Keratinocyte (primary cell): ENCODE results near the gene SUN2. TPM values are rescaled to one million over a fixed set of nuclear protein-coding genes. Genes with fewer than 3 reads are reported as not detected.

Source experiments
- DNase-seq: peaks from one replicate; pipeline ENCODE4 v3.0.0-alpha.2; 2011; ENCODE audit warnings: low read depth, missing footprints, low spot score
- FAIRE-seq: peaks from 2 replicates; lab custom pipeline; 2011; peaks lifted over from hg19 to GRCh38; lab: Jason Lieb, UNC
- H2AFZ ChIP-seq: 2 replicates; pipeline ENCODE4 v1.6.0; 2012; ENCODE audit warnings: low read length, control low read depth, inconsistent platforms; ENCODE audit not compliant: control insufficient read depth
- H3K27ac ChIP-seq: 2 replicates; pipeline ENCODE4 v1.5.1; 2011; ENCODE audit warnings: low read length; ENCODE audit not compliant: control insufficient read depth, insufficient read depth
- H3K27me3 ChIP-seq: 3 replicates; pipeline ENCODE4 v1.6.0; 2011; ENCODE audit warnings: low read length; ENCODE audit not compliant: control insufficient read depth, insufficient read depth; ENCODE audit errors: extremely low read depth
- H3K36me3 ChIP-seq, 2 experiments: 2 replicates in 1 of 2; 3 replicates in 1 of 2; pipeline ENCODE4 v1.5.1; 2011; ENCODE audit warnings: low read length in 2 of 2, mild to moderate bottlenecking in 1 of 2; ENCODE audit not compliant: control insufficient read depth in 2 of 2, insufficient read depth in 2 of 2; ENCODE audit errors: extremely low read depth in 1 of 2
- H3K4me1 ChIP-seq: 3 replicates; pipeline ENCODE4 v1.5.1; 2011; ENCODE audit warnings: low read length; ENCODE audit not compliant: control insufficient read depth, insufficient read depth; ENCODE audit errors: extremely low read depth
- H3K4me2 ChIP-seq: 3 replicates; pipeline ENCODE4 v1.6.0; 2011; ENCODE audit warnings: low read depth, low read length; ENCODE audit not compliant: control insufficient read depth, insufficient read depth; ENCODE audit errors: extremely low read depth
- H3K4me3 ChIP-seq, 3 experiments: fragments of 200-600 bp in 1 of 3; sonication (generic) in 1 of 3; 2 replicates in 2 of 3; 3 replicates in 1 of 3; pipeline ENCODE4 v1.5.1; 2011 to 2016; ENCODE audit warnings: low read length in 3 of 3, mild to moderate bottlenecking in 3 of 3, control low read depth in 2 of 3, inconsistent platforms in 1 of 3, low read depth in 1 of 3, mixed read lengths in 1 of 3, mixed run types in 1 of 3, moderate library complexity in 1 of 3; ENCODE audit not compliant: control insufficient read depth in 2 of 3, insufficient read depth in 2 of 3; ENCODE audit errors: extremely low read depth in 1 of 3
- H3K79me2 ChIP-seq: 2 replicates; pipeline ENCODE4 v1.6.0; 2012; ENCODE audit warnings: low read length; ENCODE audit not compliant: control insufficient read depth, insufficient read depth
- H3K9ac ChIP-seq: 3 replicates; pipeline ENCODE4 v1.6.0; 2011; ENCODE audit warnings: low read length; ENCODE audit not compliant: control insufficient read depth, insufficient read depth; ENCODE audit errors: extremely low read depth
- H3K9me1 ChIP-seq: 3 replicates; pipeline ENCODE4 v1.6.0; 2011; ENCODE audit warnings: low read length; ENCODE audit not compliant: control insufficient read depth, insufficient read depth; ENCODE audit errors: extremely low read depth
- H3K9me3 ChIP-seq: 2 replicates; pipeline ENCODE4 v1.5.1; 2012; ENCODE audit warnings: low read depth, low read length; ENCODE audit not compliant: control insufficient read depth
- H4K20me1 ChIP-seq: 3 replicates; pipeline ENCODE4 v1.6.0; 2011; ENCODE audit warnings: low read length; ENCODE audit not compliant: control insufficient read depth, insufficient read depth; ENCODE audit errors: extremely low read depth
- EZH2 ChIP-seq: IDR thresholded peaks from one replicate; pipeline ENCODE4 v1.6.1; 2012; ENCODE audit warnings: inconsistent platforms, mild to moderate bottlenecking, low read length, moderate library complexity
- dilution Hi-C: fragments of 300-500 bp; cut with MboI; formaldehyde crosslinking; loops from one replicate; pipeline ENCODE4 v1.7.0; 2020; ENCODE audit warnings: low sequenced_read_pairs; ENCODE audit not compliant: extremely low pct_ligation_motif_present
- polyA plus RNA-seq, 5 experiments: library from polyadenylated mRNA; depleted of rRNA in 3 of 5; stranded (reverse) in 3 of 5; stranded (forward) in 1 of 5; unstranded in 1 of 5; fragments of >200 nt; gene quantifications; 1 replicate in 1 of 5; 2 replicates in 3 of 5; 3 replicates in 1 of 5; pipeline versions ENCODE4 v1.2.1 to v1.2.3, GENCODE V29; 2011 to 2012; ENCODE audit warnings: missing spikeins in 2 of 5, low read depth in 1 of 5, low replicate concordance in 1 of 5
- TF ChIP-seq, protein P1 (sequence below), 3 experiments: IDR thresholded peaks in 1 of 3; conservative IDR thresholded peaks in 1 of 3; optimal IDR thresholded peaks in 1 of 3; 2 replicates in 2 of 3; 3 replicates in 1 of 3; pipeline versions ENCODE3 to v1.5.1; 2011; ENCODE audit warnings: low read length in 3 of 3, mild to moderate bottlenecking in 3 of 3, moderate library complexity in 2 of 3, control low read depth in 1 of 3, inconsistent platforms in 1 of 3; ENCODE audit not compliant: insufficient read depth in 2 of 3; ENCODE audit errors: extremely low read depth in 1 of 3

The SUN2 gene
- polyA plus RNA-seq, 1 donor (not counting 4 experiments of a cell fraction or from before 2014, with no cell fraction given): 15.9 TPM

GRCh38 chr22:38710351-38710750 is 45.4 kb downstream of the SUN2 start:
- H3K27ac ChIP-seq: no peak overlapping the region
- no peak for FAIRE-seq
- dilution Hi-C loops: no loop called here
- no peak overlapping the region for H3K9ac ChIP-seq
- H3K79me2 ChIP-seq: peaks cover 90% of the 10 kb centered on the region
- no peak overlapping the region for H3K4me3 ChIP-seq
- no peak overlapping the region for H2AFZ ChIP-seq
- peaks cover 2 to 23% of the 10 kb centered on the region in 2 experiments for H3K36me3 ChIP-seq
- H3K27me3 ChIP-seq: no peaks in the 10 kb centered on the region
- H3K9me1 ChIP-seq: peaks cover 13% of the 10 kb centered on the region
- TF ChIP-seq, protein P1, sequence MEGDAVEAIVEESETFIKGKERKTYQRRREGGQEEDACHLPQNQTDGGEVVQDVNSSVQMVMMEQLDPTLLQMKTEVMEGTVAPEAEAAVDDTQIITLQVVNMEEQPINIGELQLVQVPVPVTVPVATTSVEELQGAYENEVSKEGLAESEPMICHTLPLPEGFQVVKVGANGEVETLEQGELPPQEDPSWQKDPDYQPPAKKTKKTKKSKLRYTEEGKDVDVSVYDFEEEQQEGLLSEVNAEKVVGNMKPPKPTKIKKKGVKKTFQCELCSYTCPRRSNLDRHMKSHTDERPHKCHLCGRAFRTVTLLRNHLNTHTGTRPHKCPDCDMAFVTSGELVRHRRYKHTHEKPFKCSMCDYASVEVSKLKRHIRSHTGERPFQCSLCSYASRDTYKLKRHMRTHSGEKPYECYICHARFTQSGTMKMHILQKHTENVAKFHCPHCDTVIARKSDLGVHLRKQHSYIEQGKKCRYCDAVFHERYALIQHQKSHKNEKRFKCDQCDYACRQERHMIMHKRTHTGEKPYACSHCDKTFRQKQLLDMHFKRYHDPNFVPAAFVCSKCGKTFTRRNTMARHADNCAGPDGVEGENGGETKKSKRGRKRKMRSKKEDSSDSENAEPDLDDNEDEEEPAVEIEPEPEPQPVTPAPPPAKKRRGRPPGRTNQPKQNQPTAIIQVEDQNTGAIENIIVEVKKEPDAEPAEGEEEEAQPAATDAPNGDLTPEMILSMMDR (optimal IDR thresholded peaks at IDR 0.05 in 1 of 3, IDR thresholded peaks at IDR 0.05 in 1 of 3, conservative IDR thresholded peaks at IDR 0.05 in 1 of 3; ENCODE audit: extremely low read depth in 1 of 3, insufficient read depth in 2 of 3, low read length in 3 of 3): no peak
- no peak for TF ChIP-seq EZH2
- peaks cover 15% of the 10 kb centered on the region for H4K20me1 ChIP-seq
- peaks cover 16% of the 10 kb centered on the region for H3K4me1 ChIP-seq
- no peak for DNase-seq
- no peak overlapping the region for H3K4me2 ChIP-seq
- H3K9me3 ChIP-seq: no peaks in the 10 kb centered on the region

DNA sequence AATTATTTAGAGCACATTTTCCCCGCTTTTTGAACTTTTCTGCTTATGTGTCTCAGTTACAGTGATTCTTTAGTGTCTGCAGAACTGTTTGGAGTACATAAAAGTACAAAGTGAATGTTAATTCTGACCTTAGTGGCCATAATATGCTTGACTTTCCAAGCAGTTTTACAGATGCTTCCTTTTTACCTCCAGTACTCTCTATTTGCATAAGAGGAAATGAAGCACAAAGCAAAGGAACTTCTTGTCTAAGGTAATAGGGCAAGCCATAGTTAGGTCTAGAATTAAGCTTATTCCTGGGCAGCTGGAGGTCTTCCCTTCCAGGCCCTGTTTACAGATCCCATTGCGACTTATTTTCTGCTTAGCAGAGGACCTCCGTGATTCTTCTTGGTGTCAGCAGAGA is 46.5 kb downstream of the SUN2 start:
- FAIRE-seq: no peak
- Histone ChIP-seq H3K4me1 (peaks cover 23% of the 10 kb centered on the region), H4K20me1 (peaks cover 7% of the 10 kb centered on the region)

More for the DNA sequence above, 46.5 kb downstream of the SUN2 start:
- no peaks in the 10 kb centered on the region for H3K9me3 ChIP-seq
- no peak overlapping the region for H3K9ac ChIP-seq
- dilution Hi-C loops: no loop called here
- no peak overlapping the region for H3K4me2 ChIP-seq
- no peak for DNase-seq
- peaks cover 9% of the 10 kb centered on the region for H3K9me1 ChIP-seq
- no peak for TF ChIP-seq EZH2
- TF ChIP-seq, protein P1 (optimal IDR thresholded peaks at IDR 0.05 in 1 of 3, IDR thresholded peaks at IDR 0.05 in 1 of 3, conservative IDR thresholded peaks at IDR 0.05 in 1 of 3; ENCODE audit: extremely low read depth in 1 of 3, insufficient read depth in 2 of 3, low read length in 3 of 3): no peak
- H3K36me3 ChIP-seq: peaks cover 0 to 17% of the 10 kb centered on the region in 2 experiments
- no peaks in the 10 kb centered on the region for H3K27me3 ChIP-seq
- H3K27ac ChIP-seq: no peak overlapping the region
- peaks cover 79% of the 10 kb centered on the region for H3K79me2 ChIP-seq
- H3K4me3 ChIP-seq: no peak overlapping the region
- no peak overlapping the region for H2AFZ ChIP-seq
